ENCODE results near the gene ABCA13. TPM values are rescaled to one million over a fixed set of nuclear protein-coding genes. Genes with fewer than 3 reads are reported as not detected.

The ABCA13 gene
- total RNA-seq = under 1 TPM in 3 of 4 donors, not detected in 1; under 0.01 to 0.54 (median 0.04) TPM

DNA sequence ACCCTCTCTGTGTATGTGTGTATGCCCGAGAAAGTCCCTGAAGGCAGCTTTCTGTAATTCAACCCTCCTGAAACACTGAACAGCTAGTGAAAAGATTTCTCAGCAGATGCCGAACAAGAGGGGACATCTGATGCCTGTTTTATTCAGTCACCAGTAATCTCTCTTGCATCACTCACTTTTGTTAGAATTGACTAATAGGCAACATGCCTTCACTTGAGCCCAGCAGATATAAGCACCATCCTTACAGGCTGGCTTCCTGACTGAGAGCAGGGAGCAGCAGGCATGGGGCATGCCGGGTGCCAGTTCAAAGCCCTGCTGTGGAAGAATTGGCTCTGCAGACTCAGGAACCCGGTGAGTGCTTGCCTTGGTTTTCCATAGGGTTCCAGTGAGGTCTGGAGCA is at the start of gene ABCA13:
Gene ABCA13 (plus strand): TSS at position 257 of the 400 bp plus-strand sequence. CDS start 26 bp downstream, at position 283.
- Histone ChIP-seq H3K27ac (no peak within 1 kb of the TSS), H3K4me3 (no peak within 1 kb of the TSS), H3K36me3 (no peaks in the 10 kb centered on the region), H3K27me3 (no peaks in the 10 kb centered on the region), H3K9me3 (no peaks in the 10 kb centered on the region), H3K4me1 (no peaks in the 10 kb centered on the region)
- 78% methylated on average over 1 of the region's 4 CpGs; no CpG with 5 or more reads in 1 of the 2 donors for WGBS, 2 donors (ENCODE audit: low coverage in 1 of 2)
- ATAC-seq = no peak
- TF ChIP-seq EP300 (IDR thresholded peaks at IDR 0.05) = no peak
- TF ChIP-seq, protein P1, sequence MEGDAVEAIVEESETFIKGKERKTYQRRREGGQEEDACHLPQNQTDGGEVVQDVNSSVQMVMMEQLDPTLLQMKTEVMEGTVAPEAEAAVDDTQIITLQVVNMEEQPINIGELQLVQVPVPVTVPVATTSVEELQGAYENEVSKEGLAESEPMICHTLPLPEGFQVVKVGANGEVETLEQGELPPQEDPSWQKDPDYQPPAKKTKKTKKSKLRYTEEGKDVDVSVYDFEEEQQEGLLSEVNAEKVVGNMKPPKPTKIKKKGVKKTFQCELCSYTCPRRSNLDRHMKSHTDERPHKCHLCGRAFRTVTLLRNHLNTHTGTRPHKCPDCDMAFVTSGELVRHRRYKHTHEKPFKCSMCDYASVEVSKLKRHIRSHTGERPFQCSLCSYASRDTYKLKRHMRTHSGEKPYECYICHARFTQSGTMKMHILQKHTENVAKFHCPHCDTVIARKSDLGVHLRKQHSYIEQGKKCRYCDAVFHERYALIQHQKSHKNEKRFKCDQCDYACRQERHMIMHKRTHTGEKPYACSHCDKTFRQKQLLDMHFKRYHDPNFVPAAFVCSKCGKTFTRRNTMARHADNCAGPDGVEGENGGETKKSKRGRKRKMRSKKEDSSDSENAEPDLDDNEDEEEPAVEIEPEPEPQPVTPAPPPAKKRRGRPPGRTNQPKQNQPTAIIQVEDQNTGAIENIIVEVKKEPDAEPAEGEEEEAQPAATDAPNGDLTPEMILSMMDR (IDR thresholded peaks at IDR 0.05) = no peak
- TF ChIP-seq POLR2A (IDR thresholded peaks at IDR 0.05) = no peak
- TF ChIP-seq POLR2AphosphoS5 (IDR thresholded peaks at IDR 0.05) = no peak

- Histone ChIP-seq H3K4me3 (no peak overlapping the region), H3K4me1 (no peaks in the 10 kb centered on the region), H3K27ac (no peak overlapping the region), H3K27me3 (peaks cover 7% of the 10 kb centered on the region), H3K36me3 (no peaks in the 10 kb centered on the region), H3K9me3 (peaks cover 0 to 8% (median 0%) of the 10 kb centered on the region in 3 donors)
- 86% methylated on average over 2 of the region's 2 CpGs; no CpG with 5 or more reads in 1 of the 2 donors for WGBS, 2 donors (ENCODE audit: low coverage in 1 of 2)
- ATAC-seq = no peak
- TF ChIP-seq, protein P1 (IDR thresholded peaks at IDR 0.05) = no peak
- no peak for TF ChIP-seq EP300 (IDR thresholded peaks at IDR 0.05)
- no peak for TF ChIP-seq POLR2A (IDR thresholded peaks at IDR 0.05)
- TF ChIP-seq POLR2AphosphoS5 (IDR thresholded peaks at IDR 0.05) = no peak
Observed at GRCh38 chr7:48126037-48126436, 45.2 kb upstream of the ABCA13 start.

DNA sequence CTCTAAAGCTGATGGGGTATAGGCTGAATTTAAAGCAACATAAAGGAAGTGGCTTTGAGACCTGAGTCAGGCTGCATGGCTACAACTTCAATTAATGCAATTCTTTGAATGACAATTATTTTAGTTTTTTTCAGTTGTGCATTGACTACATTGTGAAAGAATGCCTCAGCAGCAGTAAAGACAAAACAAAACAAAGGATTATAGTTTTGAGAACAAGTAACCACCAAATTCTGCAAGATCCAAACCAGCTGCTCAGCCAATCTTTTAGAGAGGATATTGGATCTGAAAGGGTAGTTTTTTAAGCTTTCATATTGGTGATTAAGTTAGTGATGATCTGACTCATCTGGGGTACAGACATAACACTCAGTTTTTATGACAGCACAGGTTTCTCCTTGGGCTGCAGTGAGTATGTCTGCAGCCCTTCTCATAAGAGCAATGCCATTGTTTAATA is 40.6 kb upstream of the ABCA13 start:
- peaks cover 7% of the 10 kb centered on the region for H3K27me3 ChIP-seq
- TF ChIP-seq POLR2AphosphoS5 (IDR thresholded peaks at IDR 0.05) = no peak
- TF ChIP-seq, protein P1 (IDR thresholded peaks at IDR 0.05) = no peak
- no peak for TF ChIP-seq EP300 (IDR thresholded peaks at IDR 0.05)
- TF ChIP-seq POLR2A (IDR thresholded peaks at IDR 0.05) = no peak
- no peak for ATAC-seq
- no peak overlapping the region for H3K4me3 ChIP-seq
- H3K36me3 ChIP-seq = no peaks in the 10 kb centered on the region
- H3K9me3 ChIP-seq = peaks cover 0 to 3% (median 0%) of the 10 kb centered on the region in 3 donors
- H3K4me1 ChIP-seq = no peaks in the 10 kb centered on the region
- H3K27ac ChIP-seq = no peak overlapping the region

DNA sequence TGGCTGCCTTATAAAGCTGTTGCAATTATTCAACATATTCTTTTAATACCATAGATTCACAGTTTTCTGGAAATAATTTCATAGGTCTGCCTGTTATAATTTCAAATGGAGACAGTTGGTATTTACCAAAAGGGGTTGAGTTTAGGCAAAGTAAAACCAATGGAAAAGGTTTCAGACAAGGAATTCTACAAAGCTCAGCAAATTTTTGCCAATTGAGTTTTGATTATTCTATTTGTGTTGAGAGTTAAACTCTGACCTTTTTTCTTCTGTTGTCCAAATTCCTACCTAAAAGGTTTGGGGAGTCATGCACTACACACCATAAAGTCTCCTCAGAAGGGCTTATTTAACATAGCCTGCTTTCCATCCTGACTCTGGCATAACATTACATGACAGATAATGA is 38.5 kb upstream of the ABCA13 start:
- H3K27ac ChIP-seq = no peak overlapping the region
- no peaks in the 10 kb centered on the region for H3K4me1 ChIP-seq
- no peak for ATAC-seq
- TF ChIP-seq POLR2AphosphoS5 (IDR thresholded peaks at IDR 0.05) = no peak
- no peak for TF ChIP-seq POLR2A (IDR thresholded peaks at IDR 0.05)
- TF ChIP-seq EP300 (IDR thresholded peaks at IDR 0.05) = no peak
- TF ChIP-seq, protein P1 (IDR thresholded peaks at IDR 0.05) = no peak
- H3K4me3 ChIP-seq = no peak overlapping the region
- no peaks in the 10 kb centered on the region for H3K9me3 ChIP-seq
- no peaks in the 10 kb centered on the region for H3K27me3 ChIP-seq
- H3K36me3 ChIP-seq = no peaks in the 10 kb centered on the region

DNA sequence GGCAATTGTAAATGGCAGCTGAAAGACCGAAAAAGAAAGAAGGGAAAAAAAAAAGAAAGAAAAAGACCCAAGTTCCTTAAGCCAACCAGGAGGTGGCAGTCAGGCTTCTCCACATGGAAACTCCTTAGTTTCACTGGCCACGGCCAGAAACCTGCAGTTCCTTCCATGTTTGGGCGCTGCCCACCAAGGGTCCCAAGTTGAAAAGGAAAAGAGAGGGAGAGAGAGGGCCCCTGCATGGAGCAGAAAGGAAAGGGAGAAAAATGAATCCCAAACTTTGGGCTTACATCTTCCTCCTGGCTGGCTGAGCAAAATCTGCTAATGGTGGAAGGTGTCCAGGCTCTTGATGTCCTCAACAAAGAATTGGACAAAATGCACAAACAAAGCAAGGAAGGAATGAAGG is 31.8 kb upstream of the ABCA13 start:
- Histone ChIP-seq H3K27ac (no peak overlapping the region), H3K9me3 (no peaks in the 10 kb centered on the region), H3K36me3 (no peaks in the 10 kb centered on the region), H3K4me1 (peaks cover 0 to 9% (median 0%) of the 10 kb centered on the region in 3 donors), H3K4me3 (no peak overlapping the region), H3K27me3 (no peaks in the 10 kb centered on the region)
- 64% methylated on average over 3 of the region's 3 CpGs; no CpG with 5 or more reads in 1 of the 2 donors for WGBS, 2 donors (ENCODE audit: low coverage in 1 of 2)
- TF ChIP-seq POLR2A (IDR thresholded peaks at IDR 0.05) (no peak), POLR2AphosphoS5 (IDR thresholded peaks at IDR 0.05) (no peak), EP300 (IDR thresholded peaks at IDR 0.05) (no peak)
- ATAC-seq = no peak

Measured in gastroesophageal sphincter (tissue), 4 donors.